ENCODE results near the gene EED.

Gene EED

GRCh38 chr11:86243396-86243795, 1.2 kb upstream of the EED start:
- DNase-seq (ENCODE audit: low read depth in 1 of 2, low spot score in 1 of 2) = peak in 1 of 2 experiments; percentile 3
- Histone ChIP-seq H3K4me3 (replicated peaks; ENCODE audit: insufficient read depth, low read length) (no peak overlapping the region), H3K27me3 (ENCODE audit: insufficient read depth, poor library complexity, severe bottlenecking) (no peaks in the 10 kb centered on the region), H3K27ac (replicated peaks) (peak overlapping the region; percentile 99)
- TF ChIP-seq REST (IDR thresholded peaks at IDR 0.05; ENCODE audit: insufficient replicate concordance, low read depth) (no peak), GABPA (IDR thresholded peaks at IDR 0.05; ENCODE audit: low read depth) (no peak), CTCF (IDR thresholded peaks at IDR 0.05; ENCODE audit: insufficient read depth, low read length) (no peak), POLR2AphosphoS5 (IDR thresholded peaks at IDR 0.05; ENCODE audit: low read depth) (no peak), SPI1 (IDR thresholded peaks at IDR 0.05; ENCODE audit: borderline replicate concordance, low read depth) (no peak)

- H3K4me3 ChIP-seq (replicated peaks; ENCODE audit: insufficient read depth, low read length) = peak overlapping the region; percentile 73
- H3K27ac ChIP-seq (replicated peaks) = peak overlapping the region; percentile 99
- no peak for TF ChIP-seq CTCF (IDR thresholded peaks at IDR 0.05; ENCODE audit: insufficient read depth, low read length)
- TF ChIP-seq SPI1 (IDR thresholded peaks at IDR 0.05; ENCODE audit: borderline replicate concordance, low read depth) = no peak
- no peak for TF ChIP-seq POLR2AphosphoS5 (IDR thresholded peaks at IDR 0.05; ENCODE audit: low read depth)
- no peak for TF ChIP-seq REST (IDR thresholded peaks at IDR 0.05; ENCODE audit: insufficient replicate concordance, low read depth)
- TF ChIP-seq GABPA (IDR thresholded peaks at IDR 0.05; ENCODE audit: low read depth) = no peak
- DNase-seq (ENCODE audit: low read depth in 1 of 2, low spot score in 1 of 2) = peak; percentile 82 to 93
- no peaks in the 10 kb centered on the region for H3K27me3 ChIP-seq (ENCODE audit: insufficient read depth, poor library complexity, severe bottlenecking)
Observed at GRCh38 chr11:86244063-86244521, 461 bp upstream of the EED start.

GRCh38 chr11:86245369-86246292, 1.1 kb downstream of the EED start:
- peak; percentile 13 to 71 for DNase-seq (ENCODE audit: low read depth in 1 of 2, low spot score in 1 of 2)
- H3K27me3 ChIP-seq (ENCODE audit: insufficient read depth, poor library complexity, severe bottlenecking) = no peaks in the 10 kb centered on the region
- H3K4me3 ChIP-seq (replicated peaks; ENCODE audit: insufficient read depth, low read length) = peak overlapping the region; percentile 73
- peak overlapping the region; percentile 99 for H3K27ac ChIP-seq (replicated peaks)
- TF ChIP-seq CTCF (IDR thresholded peaks at IDR 0.05; ENCODE audit: insufficient read depth, low read length) (no peak), POLR2AphosphoS5 (IDR thresholded peaks at IDR 0.05; ENCODE audit: low read depth) (no peak), REST (IDR thresholded peaks at IDR 0.05; ENCODE audit: insufficient replicate concordance, low read depth) (no peak), GABPA (IDR thresholded peaks at IDR 0.05; ENCODE audit: low read depth) (no peak), SPI1 (IDR thresholded peaks at IDR 0.05; ENCODE audit: borderline replicate concordance, low read depth) (no peak)
